MM.1S (cell line): ENCODE measurements around the gene CMTM4.

ENCODE experiments used
- DNase-seq: peaks from one replicate; pipeline ENCODE4 v3.0.0-alpha.2; 2015
- H2AFZ ChIP-seq: fragments of 300-600 bp; sonication (generic); 2 replicates; pipeline ENCODE4 v1.6.0; 2016; ENCODE audit warnings: antibody characterized with exemption, low read length
- H3F3A ChIP-seq: fragments of 300-600 bp; sonication (generic); 2 replicates; pipeline ENCODE4 v1.6.1; 2016; ENCODE audit warnings: mild to moderate bottlenecking, antibody characterized with exemption, low read length, moderate library complexity, mixed read lengths; ENCODE audit not compliant: insufficient read depth
- H3K27ac ChIP-seq: fragments of 300-600 bp; sonication (generic); 2 replicates; pipeline ENCODE4 v1.5.1; 2016; ENCODE audit warnings: mild to moderate bottlenecking, low read length
- H3K27me3 ChIP-seq: fragments of 300-600 bp; sonication (generic); replicated peaks from 2 replicates; pipeline ENCODE4 v1.6.0; 2016; ENCODE audit warnings: low read length; ENCODE audit not compliant: insufficient read depth
- H3K36me3 ChIP-seq: fragments of 300-600 bp; sonication (generic); replicated peaks from 2 replicates; pipeline ENCODE4 v1.6.1; 2016; ENCODE audit warnings: mild to moderate bottlenecking, low read length, mixed read lengths; ENCODE audit not compliant: insufficient read depth
- H3K4me1 ChIP-seq: fragments of 300-600 bp; sonication (generic); 2 replicates; pipeline ENCODE4 v1.6.1; 2016; ENCODE audit warnings: low read length, mixed read lengths
- H3K4me2 ChIP-seq: fragments of 300-600 bp; sonication (generic); 2 replicates; pipeline ENCODE4 v1.6.0; 2016; ENCODE audit warnings: low read depth, low read length
- H3K4me3 ChIP-seq: fragments of 300-600 bp; sonication (generic); 2 replicates; pipeline ENCODE4 v1.5.1; 2016; ENCODE audit warnings: low read length, mixed read lengths
- H3K79me2 ChIP-seq: fragments of 300-600 bp; sonication (generic); 2 replicates; pipeline ENCODE4 v1.6.1; 2016; ENCODE audit warnings: mixed run types, low read length, mixed read lengths
- H3K9ac ChIP-seq: fragments of 300-600 bp; sonication (generic); 2 replicates; pipeline ENCODE4 v1.6.1; 2016; ENCODE audit warnings: low read length, mixed read lengths
- H3K9me2 ChIP-seq: fragments of 300-600 bp; sonication (generic); replicated peaks from 2 replicates; pipeline ENCODE4 v1.6.1; 2016; ENCODE audit warnings: mild to moderate bottlenecking, low read length, mixed read lengths; ENCODE audit not compliant: insufficient read depth
- H3K9me3 ChIP-seq: fragments of 300-600 bp; sonication (generic); replicated peaks from 2 replicates; pipeline ENCODE4 v1.6.1; 2016; ENCODE audit warnings: mild to moderate bottlenecking, low read length, mixed read lengths; ENCODE audit not compliant: insufficient read depth
- H4K20me1 ChIP-seq: fragments of 300-600 bp; sonication (generic); 2 replicates; pipeline ENCODE4 v1.6.1; 2016; ENCODE audit warnings: mild to moderate bottlenecking, low read length, moderate library complexity, mixed read lengths; ENCODE audit not compliant: insufficient read depth
- EZH2 ChIP-seq: fragments of 300-600 bp; sonication (generic); optimal IDR thresholded peaks from 2 replicates; pipeline ENCODE3; 2017; ENCODE audit warnings: low read depth, mild to moderate bottlenecking, antibody characterized with exemption, low read length, mixed read lengths
- EZH2phosphoT487 ChIP-seq: fragments of 300-600 bp; sonication (generic); IDR thresholded peaks from 2 replicates; pipeline ENCODE4 v1.6.1; 2018; ENCODE audit warnings: antibody characterized with exemption, low read length
- TF ChIP-seq, protein P1 (sequence below): fragments of 300-600 bp; sonication (generic); IDR thresholded peaks from 2 replicates; pipeline ENCODE4 v1.5.1; 2016; ENCODE audit warnings: antibody characterized with exemption, low read length, mixed read lengths

The CMTM4 gene

GRCh38 chr16:66695935-66696668 lies 441 bp downstream of the CMTM4 start:
- no peaks in the 10 kb centered on the region for H4K20me1 ChIP-seq
- H3F3A ChIP-seq, result no peaks in the 10 kb centered on the region
- peaks cover 43% of the 10 kb centered on the region for H3K79me2 ChIP-seq
- TF ChIP-seq EZH2phosphoT487, result no peak
- TF ChIP-seq, protein P1, sequence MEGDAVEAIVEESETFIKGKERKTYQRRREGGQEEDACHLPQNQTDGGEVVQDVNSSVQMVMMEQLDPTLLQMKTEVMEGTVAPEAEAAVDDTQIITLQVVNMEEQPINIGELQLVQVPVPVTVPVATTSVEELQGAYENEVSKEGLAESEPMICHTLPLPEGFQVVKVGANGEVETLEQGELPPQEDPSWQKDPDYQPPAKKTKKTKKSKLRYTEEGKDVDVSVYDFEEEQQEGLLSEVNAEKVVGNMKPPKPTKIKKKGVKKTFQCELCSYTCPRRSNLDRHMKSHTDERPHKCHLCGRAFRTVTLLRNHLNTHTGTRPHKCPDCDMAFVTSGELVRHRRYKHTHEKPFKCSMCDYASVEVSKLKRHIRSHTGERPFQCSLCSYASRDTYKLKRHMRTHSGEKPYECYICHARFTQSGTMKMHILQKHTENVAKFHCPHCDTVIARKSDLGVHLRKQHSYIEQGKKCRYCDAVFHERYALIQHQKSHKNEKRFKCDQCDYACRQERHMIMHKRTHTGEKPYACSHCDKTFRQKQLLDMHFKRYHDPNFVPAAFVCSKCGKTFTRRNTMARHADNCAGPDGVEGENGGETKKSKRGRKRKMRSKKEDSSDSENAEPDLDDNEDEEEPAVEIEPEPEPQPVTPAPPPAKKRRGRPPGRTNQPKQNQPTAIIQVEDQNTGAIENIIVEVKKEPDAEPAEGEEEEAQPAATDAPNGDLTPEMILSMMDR, result no peak
- no peaks in the 10 kb centered on the region for H3K36me3 ChIP-seq
- no peaks in the 10 kb centered on the region for H3K27me3 ChIP-seq
- peak overlapping the region; percentile 75 for H3K9ac ChIP-seq
- peak overlapping the region; percentile 87 for H3K4me3 ChIP-seq
- H3K4me1 ChIP-seq, result peaks cover 9% of the 10 kb centered on the region
- peak overlapping the region; percentile 80 for H3K4me2 ChIP-seq
- peak; percentile 67 for DNase-seq
- peak overlapping the region; percentile 79 for H2AFZ ChIP-seq
- H3K9me3 ChIP-seq, result no peaks in the 10 kb centered on the region
- no peaks in the 10 kb centered on the region for H3K9me2 ChIP-seq
- no peak overlapping the region for H3K27ac ChIP-seq

DNA sequence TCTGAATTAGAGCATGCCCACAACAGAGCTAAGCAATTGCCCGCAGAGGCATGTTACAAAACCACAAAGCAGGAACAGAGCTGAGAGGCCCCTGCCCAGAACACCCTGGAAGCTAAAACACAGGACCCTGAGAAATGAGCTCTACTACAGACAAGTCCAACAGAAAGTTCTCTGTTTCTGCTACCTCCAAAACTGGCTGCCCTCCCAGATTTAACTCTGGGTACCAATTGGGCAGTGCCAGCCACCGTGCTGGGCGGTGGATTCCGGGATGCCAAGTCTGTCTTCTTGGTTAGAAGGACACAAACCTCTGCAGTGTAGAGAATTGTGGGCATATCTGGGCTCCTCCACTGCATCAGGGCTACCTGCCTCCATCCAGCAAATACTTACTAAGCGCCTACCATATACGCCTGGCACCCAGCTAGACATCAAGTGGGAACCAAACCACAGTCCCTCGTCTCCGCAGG lies 1.0 kb downstream of the CMTM4 start:
- H3K4me2 ChIP-seq, result peak overlapping the region; percentile 80
- peak overlapping the region; percentile 79 for H2AFZ ChIP-seq
- TF ChIP-seq, protein P1, result no peak
- TF ChIP-seq EZH2 (no peak), EZH2phosphoT487 (no peak)

DNA sequence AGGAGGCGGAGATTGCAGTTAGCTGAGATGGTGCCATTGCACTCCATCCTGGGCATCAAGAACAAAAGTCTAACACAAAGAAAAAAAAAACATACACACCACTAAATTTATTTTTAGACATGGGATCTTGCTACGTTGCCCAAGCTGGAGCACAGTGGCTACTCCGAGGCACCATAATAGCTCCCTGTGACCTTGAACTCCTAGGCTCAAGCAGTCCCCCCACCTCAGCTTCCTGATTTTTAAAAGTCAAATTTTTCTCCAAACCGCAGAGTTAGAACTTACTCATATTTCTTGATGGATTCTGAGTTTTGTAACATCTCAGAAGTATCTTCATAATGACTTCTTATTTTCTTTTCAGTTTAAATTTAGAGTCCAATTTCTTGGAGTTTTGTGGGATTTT lies 3.4 kb downstream of the CMTM4 start:
- Histone ChIP-seq H3F3A (no peaks in the 10 kb centered on the region), H3K4me3 (no peak overlapping the region), H3K4me1 (0 out of 2 replicates have a peak, but pooled peaks cover 6% of the 10 kb centered on the region), H3K9me2 (no peaks in the 10 kb centered on the region), H4K20me1 (no peaks in the 10 kb centered on the region), H3K9me3 (no peaks in the 10 kb centered on the region), H2AFZ (no peak overlapping the region), H3K9ac (no peak overlapping the region), H3K27me3 (no peaks in the 10 kb centered on the region), H3K79me2 (peaks cover 59% of the 10 kb centered on the region), H3K27ac (no peak overlapping the region), H3K36me3 (no peaks in the 10 kb centered on the region), H3K4me2 (no peak overlapping the region)
- TF ChIP-seq, protein P1, result no peak
- TF ChIP-seq EZH2, result no peak
- no peak for TF ChIP-seq EZH2phosphoT487
- no peak for DNase-seq

More for the DNA sequence above, 1.0 kb downstream of the CMTM4 start:
- DNase-seq, result no peak
- Histone ChIP-seq H3K4me3 (peak overlapping the region; percentile 87), H3K27me3 (no peaks in the 10 kb centered on the region), H3K9me2 (no peaks in the 10 kb centered on the region), H3K9ac (peak overlapping the region; percentile 75), H3K79me2 (peaks cover 47% of the 10 kb centered on the region), H3K27ac (no peak overlapping the region), H3K4me1 (0 out of 2 replicates have a peak, but pooled peaks cover 6% of the 10 kb centered on the region), H3F3A (no peaks in the 10 kb centered on the region), H3K9me3 (no peaks in the 10 kb centered on the region), H4K20me1 (no peaks in the 10 kb centered on the region), H3K36me3 (no peaks in the 10 kb centered on the region)
